ENCODE data around the gene SCAPER.
"Not testable (repeated sequence)": the region's sequence is repeated elsewhere in the genome, so short reads cannot be mapped to it uniquely, and the experiment has no call there.

SCAPER gene

GRCh38 chr15:76772776-76773175 lies 132.4 kb downstream of the SCAPER start:
- DNase-seq: no peak

DNA sequence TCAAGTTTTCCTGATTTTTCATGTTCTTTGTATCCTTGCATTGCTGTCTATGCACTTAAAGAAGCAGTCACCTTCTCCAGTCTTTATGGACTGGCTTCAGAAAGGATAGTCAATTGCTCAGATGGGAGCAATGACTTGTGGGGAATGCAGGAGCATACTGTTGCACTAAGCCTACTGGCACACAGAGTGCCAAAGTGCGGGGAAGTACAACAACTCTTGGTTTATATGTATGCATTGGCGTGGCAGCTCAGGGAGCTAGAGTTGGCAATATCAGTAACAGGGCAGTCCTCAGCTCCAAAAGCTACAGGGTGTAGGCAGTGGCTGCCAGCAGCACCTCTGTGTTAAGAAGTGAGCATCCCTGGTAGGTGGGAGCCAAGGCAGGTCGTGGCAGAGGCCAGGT lies 141.1 kb downstream of the SCAPER start:
- no peak for DNase-seq

GRCh38 chr15:76763554-76763953 lies 141.6 kb downstream of the SCAPER start:
- DNase-seq: no peak

GRCh38 chr15:76756381-76756780 lies 148.8 kb downstream of the SCAPER start:
- no peak for DNase-seq

- no peak for DNase-seq
Observed at GRCh38 chr15:76753771-76754170, 151.4 kb downstream of the SCAPER start.

DNA sequence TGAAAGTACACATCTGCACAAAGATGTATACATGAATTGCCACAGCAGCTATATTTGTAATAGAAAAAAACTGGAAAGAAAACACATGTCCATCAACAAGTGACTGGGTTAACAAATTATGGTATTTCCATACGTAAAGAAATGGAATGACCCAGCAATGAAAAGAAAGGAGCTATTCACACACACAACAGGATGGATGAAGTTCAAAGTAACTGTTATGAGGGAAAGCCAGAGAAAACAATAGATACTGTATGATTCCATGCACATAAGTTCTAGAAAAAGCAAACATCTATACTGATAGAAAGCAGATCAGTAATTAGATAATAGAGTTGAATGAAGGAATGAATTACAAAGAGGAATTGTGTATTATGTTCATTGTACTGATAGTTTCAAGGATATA lies 152.0 kb downstream of the SCAPER start:
- DNase-seq: no peak

- DNase-seq: no peak
Observed at GRCh38 chr15:76752549-76752948, 152.6 kb downstream of the SCAPER start.

DNA sequence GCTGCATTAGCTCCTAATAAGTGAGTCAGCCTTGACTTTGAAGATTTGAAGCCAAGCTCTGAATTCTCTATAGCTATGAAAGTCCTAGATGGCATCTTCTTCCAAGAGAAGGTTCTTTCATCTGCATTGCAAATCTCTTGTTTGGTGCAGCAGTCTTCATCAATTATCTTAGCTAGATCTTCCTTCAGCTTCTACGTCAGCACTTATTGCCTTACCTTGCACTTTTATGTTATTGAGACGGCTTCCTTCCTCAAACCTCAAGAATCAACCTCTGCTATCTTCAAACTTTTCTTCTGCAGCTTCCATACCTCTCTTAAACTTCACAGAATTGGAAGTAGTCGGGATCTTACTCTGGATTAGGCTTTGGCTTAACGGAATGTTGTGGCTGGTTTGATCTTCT lies 167.6 kb downstream of the SCAPER start:
- DNase-seq: no peak

DNA sequence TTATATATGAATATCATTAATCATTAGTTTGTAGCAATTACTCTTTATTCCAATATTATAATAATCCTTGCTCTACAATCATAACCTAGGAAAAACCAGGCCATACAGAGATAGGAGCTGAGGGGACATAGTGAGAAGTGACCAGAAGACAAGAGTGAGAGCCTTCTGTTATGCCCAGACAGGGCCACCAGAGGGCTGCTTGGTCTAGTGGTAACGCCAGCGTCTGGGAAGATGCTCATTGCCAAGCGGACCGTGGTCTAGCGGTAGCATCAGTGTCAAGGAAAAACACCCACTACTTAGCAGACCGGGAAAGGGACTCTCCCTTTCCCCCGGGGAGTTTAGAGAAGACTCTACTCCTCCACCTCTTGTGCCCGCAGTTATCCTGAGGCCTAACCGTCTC lies 172.8 kb downstream of the SCAPER start:
- DNase-seq: not testable (repeated sequence)

GRCh38 chr15:76730262-76730661 lies 174.9 kb downstream of the SCAPER start:
- no peak for DNase-seq

- DNase-seq: no peak
Observed at GRCh38 chr15:76718863-76719262, 186.3 kb downstream of the SCAPER start.

- no peak for DNase-seq
Observed at GRCh38 chr15:76714950-76715349, 190.2 kb downstream of the SCAPER start.

- no peak for DNase-seq
Observed at GRCh38 chr15:76711351-76711827, 193.8 kb downstream of the SCAPER start.

GRCh38 chr15:76704032-76704431 lies 201.1 kb downstream of the SCAPER start:
- not testable (repeated sequence) for DNase-seq

- no peak for DNase-seq
Observed at GRCh38 chr15:76696840-76697239, 208.3 kb downstream of the SCAPER start.

- not testable (repeated sequence) for DNase-seq
Observed at GRCh38 chr15:76692546-76692945, 212.6 kb downstream of the SCAPER start.

DNA sequence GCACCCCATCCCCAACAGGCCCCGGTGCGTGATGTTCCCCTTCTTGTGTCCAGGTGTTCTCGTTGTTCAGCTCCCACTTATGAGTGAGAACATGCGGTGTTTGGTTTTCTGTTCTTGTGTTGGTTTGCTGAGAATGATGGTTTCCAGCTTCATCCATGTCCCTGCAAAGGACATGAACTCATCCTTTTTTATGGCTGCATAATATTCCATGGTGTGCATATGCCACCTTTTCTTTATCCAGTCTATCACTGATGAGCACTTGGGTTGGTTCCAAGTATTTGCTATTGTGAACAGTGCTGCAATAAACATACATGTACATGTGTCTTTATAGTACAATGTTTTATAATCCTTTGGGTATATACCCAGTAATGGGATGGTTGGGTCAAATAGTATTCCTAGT lies 217.5 kb downstream of the SCAPER start:
- DNase-seq: not testable (repeated sequence)

DNA sequence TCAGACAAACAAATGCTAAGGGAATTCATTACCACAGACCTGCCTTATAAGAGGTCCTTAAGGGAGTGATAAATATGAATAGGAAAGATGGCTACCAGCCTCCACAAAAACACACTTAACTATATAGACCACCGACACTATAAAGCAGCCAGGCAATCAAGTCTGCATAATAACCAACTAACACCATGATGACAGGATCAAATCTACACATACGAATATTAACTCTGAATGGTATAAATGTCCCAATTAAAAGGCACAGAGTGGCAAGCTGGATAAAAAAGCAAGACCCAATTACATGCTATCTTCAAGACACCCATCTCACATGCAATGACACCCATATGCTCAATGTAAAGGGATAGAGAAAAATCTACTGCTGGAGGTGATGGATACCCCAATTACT lies 221.1 kb downstream of the SCAPER start:
- DNase-seq: no peak

DNA sequence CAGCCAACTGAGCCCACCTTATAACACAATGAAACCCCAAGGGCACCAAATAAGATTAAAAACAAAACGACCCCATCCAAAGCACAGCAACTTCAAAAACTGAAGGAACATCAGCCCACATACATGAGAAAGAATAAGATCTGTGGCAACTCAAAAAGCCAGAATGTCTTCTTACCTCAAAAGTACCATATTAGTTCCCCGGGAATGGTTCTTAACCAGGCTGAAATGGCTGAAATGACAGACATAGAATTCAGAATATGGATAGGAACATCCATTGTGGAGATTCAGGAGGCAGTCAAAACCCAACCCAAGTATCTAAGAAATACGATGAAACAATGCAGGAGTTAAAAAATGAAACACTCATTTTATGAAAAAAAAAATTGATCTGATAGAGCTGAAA lies 222.3 kb downstream of the SCAPER start:
- no peak for DNase-seq

- no peak for DNase-seq
Observed at GRCh38 chr15:76682259-76682658, 222.9 kb downstream of the SCAPER start.

- DNase-seq: no peak
Observed at GRCh38 chr15:76678766-76679165, 226.4 kb downstream of the SCAPER start.

DNA sequence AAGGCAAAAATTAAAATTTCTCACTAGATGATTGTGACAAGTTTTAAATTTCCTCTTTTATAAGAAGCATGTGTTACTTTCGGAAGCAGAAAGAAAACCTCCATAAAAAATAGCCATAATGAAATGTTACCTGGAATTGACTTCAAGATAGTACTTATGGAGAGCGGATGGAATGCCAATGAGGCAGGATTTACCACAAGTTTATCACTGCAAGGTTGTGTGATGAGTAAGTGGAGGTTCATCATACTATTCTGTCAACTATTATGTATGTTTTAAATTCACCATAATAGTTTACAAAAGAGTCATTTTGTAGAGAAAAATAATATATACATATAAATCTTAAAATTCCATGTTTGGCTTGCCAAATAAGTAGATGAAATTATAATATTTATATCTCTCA lies 230.3 kb downstream of the SCAPER start:
- no peak for DNase-seq

DNA sequence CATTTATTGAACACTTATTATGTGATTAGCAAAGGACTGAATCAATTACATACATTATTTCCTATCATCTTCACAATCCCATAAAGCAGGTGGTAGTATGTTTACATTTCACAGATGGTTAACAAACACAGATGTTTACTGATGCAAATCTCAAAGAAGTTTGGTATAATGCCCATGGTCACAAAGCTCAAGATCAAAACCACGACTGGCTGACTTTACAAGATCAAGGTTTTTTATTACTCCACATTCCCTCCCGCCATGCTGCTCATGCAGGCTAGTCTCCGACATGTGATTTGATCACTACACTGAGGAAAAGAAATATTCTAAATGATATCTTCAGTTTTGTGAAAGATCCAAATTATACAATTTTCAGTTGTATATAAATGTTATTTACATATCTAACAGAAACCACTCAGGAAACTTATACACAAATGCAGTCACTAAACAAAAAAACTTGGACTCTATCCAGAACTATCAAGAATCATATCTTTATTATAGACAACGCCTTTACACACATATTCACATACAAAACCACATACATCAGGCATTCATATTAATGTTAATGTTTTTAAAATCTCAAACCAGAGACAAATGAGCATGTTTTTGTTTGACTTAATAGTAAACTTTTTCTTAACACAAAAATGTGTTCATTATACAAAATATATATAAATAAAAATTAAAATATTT lies 235.5 kb downstream of the SCAPER start:
- DNase-seq: no peak

- no peak for DNase-seq
Observed at GRCh38 chr15:76668900-76669299, 236.2 kb downstream of the SCAPER start.
